HepG2 (cell line): Measurements from ENCODE around the gene TMEM235. TPM values are rescaled to one million over a fixed set of nuclear protein-coding genes. Genes with fewer than 3 reads are reported as not detected.
A peak's percentile ranks its signal among the peaks of the same experiment; 100 is the strongest.

Source experiments
- GMEB1 ChIP-seq: sonication (generic); formaldehyde crosslinking; IDR thresholded peaks from 2 replicates; pipeline ENCODE4 v1.5.1; 2020; ENCODE audit warnings: missing genetic modification reagents, mild to moderate bottlenecking, borderline replicate concordance
- KAT2B ChIP-seq: fragments of 150-350 bp; IDR thresholded peaks from 2 replicates; pipeline ENCODE4 v1.6.1; 2014; ENCODE audit warnings: low read depth, low read length, borderline replicate concordance
- KDM6A ChIP-seq: IDR thresholded peaks from 2 replicates; pipeline ENCODE4 v1.6.1; 2016; ENCODE audit warnings: low read depth
- MAZ ChIP-seq, 2 experiments: sonication (generic) in 1 of 2; formaldehyde crosslinking in 1 of 2; IDR thresholded peaks; 2 replicates each; pipeline versions ENCODE4 v1.5.0 to v1.6.1; 2012 to 2020; ENCODE audit warnings: low read depth in 2 of 2, mild to moderate bottlenecking in 2 of 2, borderline replicate concordance in 1 of 2, improper control_type of control experiment in 1 of 2, low read length in 1 of 2, missing genetic modification reagents in 1 of 2, moderate library complexity in 1 of 2
- MXD3 ChIP-seq: IDR thresholded peaks from 2 replicates; pipeline ENCODE4 v1.6.1; 2016; ENCODE audit warnings: mild to moderate bottlenecking, missing biosample characterization, missing genetic modification reagents
- NFKB2 ChIP-seq: sonication (generic); formaldehyde crosslinking; IDR thresholded peaks from 2 replicates; pipeline ENCODE4 v1.4.0; 2020; ENCODE audit warnings: missing genetic modification reagents, borderline replicate concordance
- SMAD9 ChIP-seq: sonication (generic); formaldehyde crosslinking; IDR thresholded peaks from 2 replicates; pipeline ENCODE4 v1.5.1; 2020; ENCODE audit warnings: mild to moderate bottlenecking, missing genetic modification reagents
- SMARCE1 ChIP-seq: fragments of 450-650 bp; IDR thresholded peaks from 2 replicates; pipeline ENCODE4 v1.6.1; 2017; ENCODE audit warnings: borderline replicate concordance
- UBTF ChIP-seq: sonication (generic); formaldehyde crosslinking; IDR thresholded peaks from 2 replicates; pipeline ENCODE4 v1.4.0; 2020; ENCODE audit warnings: mild to moderate bottlenecking, missing genetic modification reagents
- ZBTB33 ChIP-seq: sonication (generic); formaldehyde crosslinking; IDR thresholded peaks from 2 replicates; pipeline ENCODE4 v1.4.0; 2020; ENCODE audit warnings: missing genetic modification reagents
- ZNF431 ChIP-seq: sonication (generic); formaldehyde crosslinking; IDR thresholded peaks from 2 replicates; pipeline ENCODE4 v1.9.0; 2022; ENCODE audit warnings: missing genetic modification reagents, low read depth, mild to moderate bottlenecking, borderline replicate concordance
- ZNF432 ChIP-seq: sonication (generic); formaldehyde crosslinking; IDR thresholded peaks from 2 replicates; pipeline ENCODE4 v1.5.0; 2020; ENCODE audit warnings: missing genetic modification reagents, mild to moderate bottlenecking, borderline replicate concordance
- ZNF75D ChIP-seq: sonication (generic); formaldehyde crosslinking; IDR thresholded peaks from 2 replicates; pipeline ENCODE4 v1.8.1; 2023; ENCODE audit warnings: missing genetic modification reagents, mild to moderate bottlenecking, borderline replicate concordance
- ZNF83 ChIP-seq: sonication (generic); formaldehyde crosslinking; IDR thresholded peaks from 2 replicates; pipeline ENCODE4 v1.4.0; 2020; ENCODE audit warnings: missing genetic modification reagents, mild to moderate bottlenecking, borderline replicate concordance
- polyA plus RNA-seq, 8 experiments: library from polyadenylated mRNA; depleted of rRNA in 3 of 8; stranded (reverse) in 7 of 8; unstranded in 1 of 8; fragments of >200 nt; fragmentation: Illumina TruSeq in 4 of 8; extraction: Trizol in 4 of 8; gene quantifications; 2 replicates each; pipeline versions ENCODE4 v1.2.1 to v1.2.3, GENCODE V29; 2011 to 2016; ENCODE audit warnings: low read depth in 4 of 8, missing spikeins in 1 of 8, mixed read lengths in 1 of 8; ENCODE audit not compliant: insufficient read depth in 1 of 8
- total RNA-seq, 5 experiments: library from RNA; depleted of rRNA; stranded (reverse); fragments of >200 nt; fragmentation: Illumina TruSeq; extraction: Trizol; gene quantifications; 2 replicates each; pipeline ENCODE4 v1.2.3, GENCODE V29; 2016; ENCODE audit warnings: low read depth in 1 of 5
- TF ChIP-seq, protein P1 (sequence below): sonication (generic); formaldehyde crosslinking; IDR thresholded peaks from 2 replicates; pipeline ENCODE4 v1.4.0; 2020; ENCODE audit warnings: missing genetic modification reagents
- TF ChIP-seq, protein P2 (sequence below): sonication (generic); formaldehyde crosslinking; IDR thresholded peaks from 2 replicates; pipeline ENCODE4 v1.5.0; 2020; ENCODE audit warnings: mild to moderate bottlenecking, missing genetic modification reagents, moderate library complexity

The TMEM235 gene
- total and polyA plus RNA-seq, 2 of the 13 experiments (the other 11 are each of a cell fraction or from before 2014, with no cell fraction given), result not detected

DNA sequence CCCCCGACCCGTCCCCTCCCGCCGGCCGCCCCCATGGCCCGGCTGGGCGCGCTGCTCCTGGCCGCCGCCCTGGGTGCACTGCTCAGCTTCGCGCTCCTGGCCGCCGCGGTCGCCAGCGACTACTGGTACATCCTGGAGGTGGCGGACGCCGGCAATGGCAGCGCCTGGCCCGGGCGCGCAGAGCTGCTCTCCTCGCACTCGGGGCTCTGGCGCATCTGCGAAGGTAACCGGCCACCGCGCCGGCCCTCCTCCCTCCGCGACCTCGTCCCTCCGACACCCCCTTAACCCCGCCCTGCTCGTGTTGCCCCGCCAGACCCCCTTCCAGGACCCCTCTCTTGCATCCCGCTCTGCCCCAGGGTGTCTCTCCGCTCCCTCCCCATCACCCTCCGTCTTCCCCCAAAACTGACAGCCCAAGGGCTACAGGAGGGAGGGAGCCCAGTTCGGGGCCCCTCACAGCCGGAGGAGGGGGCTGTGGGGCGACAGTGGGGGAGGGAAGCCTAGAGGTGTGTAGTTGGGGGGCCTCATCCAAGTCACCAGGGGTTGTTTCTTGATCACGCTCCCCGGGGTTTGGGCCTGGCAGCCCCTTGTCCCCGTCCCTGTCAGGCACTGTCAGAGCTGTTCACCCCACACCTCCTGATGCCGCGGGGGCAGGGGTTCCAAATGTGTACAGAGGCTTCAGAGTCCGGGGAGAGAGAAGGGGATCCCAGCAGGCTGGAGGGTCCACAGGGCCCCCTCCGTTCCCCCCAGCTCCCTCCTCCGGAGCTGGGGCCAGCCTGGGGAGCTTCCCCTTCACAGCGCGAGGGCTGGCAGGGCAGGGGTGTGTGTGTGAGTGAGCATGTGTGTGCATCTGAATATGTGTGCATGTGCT, 794 bp downstream of the TMEM235 start (continued):
- no peak for TF ChIP-seq SMAD9
- TF ChIP-seq, protein P1, sequence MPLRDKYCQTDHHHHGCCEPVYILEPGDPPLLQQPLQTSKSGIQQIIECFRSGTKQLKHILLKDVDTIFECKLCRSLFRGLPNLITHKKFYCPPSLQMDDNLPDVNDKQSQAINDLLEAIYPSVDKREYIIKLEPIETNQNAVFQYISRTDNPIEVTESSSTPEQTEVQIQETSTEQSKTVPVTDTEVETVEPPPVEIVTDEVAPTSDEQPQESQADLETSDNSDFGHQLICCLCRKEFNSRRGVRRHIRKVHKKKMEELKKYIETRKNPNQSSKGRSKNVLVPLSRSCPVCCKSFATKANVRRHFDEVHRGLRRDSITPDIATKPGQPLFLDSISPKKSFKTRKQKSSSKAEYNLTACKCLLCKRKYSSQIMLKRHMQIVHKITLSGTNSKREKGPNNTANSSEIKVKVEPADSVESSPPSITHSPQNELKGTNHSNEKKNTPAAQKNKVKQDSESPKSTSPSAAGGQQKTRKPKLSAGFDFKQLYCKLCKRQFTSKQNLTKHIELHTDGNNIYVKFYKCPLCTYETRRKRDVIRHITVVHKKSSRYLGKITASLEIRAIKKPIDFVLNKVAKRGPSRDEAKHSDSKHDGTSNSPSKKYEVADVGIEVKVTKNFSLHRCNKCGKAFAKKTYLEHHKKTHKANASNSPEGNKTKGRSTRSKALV (CRISPR knock-in tag), result peak; percentile 90
- no peak for TF ChIP-seq KDM6A
- no peak for TF ChIP-seq ZNF432
- TF ChIP-seq GMEB1, result no peak
- no peak for TF ChIP-seq NFKB2 (CRISPR knock-in tag)
- TF ChIP-seq, protein P2, sequence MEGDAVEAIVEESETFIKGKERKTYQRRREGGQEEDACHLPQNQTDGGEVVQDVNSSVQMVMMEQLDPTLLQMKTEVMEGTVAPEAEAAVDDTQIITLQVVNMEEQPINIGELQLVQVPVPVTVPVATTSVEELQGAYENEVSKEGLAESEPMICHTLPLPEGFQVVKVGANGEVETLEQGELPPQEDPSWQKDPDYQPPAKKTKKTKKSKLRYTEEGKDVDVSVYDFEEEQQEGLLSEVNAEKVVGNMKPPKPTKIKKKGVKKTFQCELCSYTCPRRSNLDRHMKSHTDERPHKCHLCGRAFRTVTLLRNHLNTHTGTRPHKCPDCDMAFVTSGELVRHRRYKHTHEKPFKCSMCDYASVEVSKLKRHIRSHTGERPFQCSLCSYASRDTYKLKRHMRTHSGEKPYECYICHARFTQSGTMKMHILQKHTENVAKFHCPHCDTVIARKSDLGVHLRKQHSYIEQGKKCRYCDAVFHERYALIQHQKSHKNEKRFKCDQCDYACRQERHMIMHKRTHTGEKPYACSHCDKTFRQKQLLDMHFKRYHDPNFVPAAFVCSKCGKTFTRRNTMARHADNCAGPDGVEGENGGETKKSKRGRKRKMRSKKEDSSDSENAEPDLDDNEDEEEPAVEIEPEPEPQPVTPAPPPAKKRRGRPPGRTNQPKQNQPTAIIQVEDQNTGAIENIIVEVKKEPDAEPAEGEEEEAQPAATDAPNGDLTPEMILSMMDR, result peak; percentile 30
- peak; percentile 25; the same call in 1 of the 2 replicates for TF ChIP-seq ZBTB33 (CRISPR knock-in tag)
- peak; percentile 69 for TF ChIP-seq UBTF
- no peak for TF ChIP-seq MXD3
- TF ChIP-seq ZNF75D (CRISPR knock-in tag), result no peak
- TF ChIP-seq ZNF431 (CRISPR knock-in tag), result no peak
- TF ChIP-seq KAT2B, result no peak
- no peak for TF ChIP-seq MAZ (IDR thresholded peaks at IDR 0.05; ENCODE audit: borderline replicate concordance, low read depth, low read length)
- 0 out of 2 replicates have a peak, but pooled peaks have one; percentile 14 for TF ChIP-seq MAZ (CRISPR knock-in tag; IDR thresholded peaks at IDR 0.05; ENCODE audit: low read depth)
- no peak for TF ChIP-seq ZNF83 (CRISPR knock-in tag)
- TF ChIP-seq SMARCE1, result no peak
- TF ChIP-seq, all 625 proteins: peak for 10
